Measurements from ENCODE around the gene FBXW5.

FBXW5 gene

GRCh38 chr9:136898483-136899100 is 45.9 kb downstream of the FBXW5 start:
- H3K4me1 ChIP-seq (ENCODE audit: low read length), result peaks cover 56% of the 10 kb centered on the region
- H3K27me3 ChIP-seq (ENCODE audit: low read depth, low read length), result no peaks in the 10 kb centered on the region
- H3K36me3 ChIP-seq (replicated peaks; ENCODE audit: low read depth, low read length), result peaks cover 38% of the 10 kb centered on the region
- H3K4me2 ChIP-seq (ENCODE audit: low read length), result no peak overlapping the region
- H3K9me3 ChIP-seq (ENCODE audit: insufficient read depth, low read length), result no peaks in the 10 kb centered on the region
- H3K79me2 ChIP-seq (ENCODE audit: low read length), result peaks cover 53% of the 10 kb centered on the region
- TF ChIP-seq CTCF (IDR thresholded peaks at IDR 0.05; ENCODE audit: low read depth, low read length), result no peak
- TF ChIP-seq EZH2phosphoT487 (IDR thresholded peaks at IDR 0.05; ENCODE audit: low read depth), result no peak
- peaks cover 47% of the 10 kb centered on the region for H4K20me1 ChIP-seq (ENCODE audit: insufficient read depth, low read length)
- H3K4me3 ChIP-seq (ENCODE audit: low read length), result no peak overlapping the region
- H3K9ac ChIP-seq (ENCODE audit: low read length), result no peak overlapping the region
- no peak overlapping the region for H3K27ac ChIP-seq (ENCODE audit: low read length)
- no peak overlapping the region for H2AFZ ChIP-seq (ENCODE audit: low read depth, low read length)

DNA sequence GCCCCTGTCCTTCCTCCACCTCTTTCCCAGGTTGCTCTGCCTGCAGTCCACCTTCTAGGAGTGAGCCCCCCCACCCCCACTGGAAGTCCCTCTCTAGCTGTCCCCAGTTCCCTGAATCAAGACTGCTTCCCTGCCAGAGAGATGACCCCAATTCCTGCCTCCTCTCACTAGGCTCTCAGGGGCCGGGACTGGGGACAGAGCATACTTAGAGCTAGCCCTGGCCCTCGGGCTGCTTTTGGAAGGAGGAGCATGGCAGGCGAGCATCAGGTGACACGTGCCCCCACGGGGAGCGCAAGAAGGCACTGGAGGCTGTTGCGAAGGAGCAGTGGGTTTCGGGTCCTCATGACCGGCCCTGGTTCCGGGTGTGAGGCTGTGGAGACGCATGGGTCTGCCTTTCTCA is 48.5 kb downstream of the FBXW5 start:
- Histone ChIP-seq H3K79me2 (ENCODE audit: low read length) (peaks cover 72% of the 10 kb centered on the region), H3K4me1 (ENCODE audit: low read length) (peaks cover 32% of the 10 kb centered on the region), H3K27ac (ENCODE audit: low read length) (no peak overlapping the region), H3K9ac (ENCODE audit: low read length) (no peak overlapping the region), H2AFZ (ENCODE audit: low read depth, low read length) (no peak overlapping the region), H4K20me1 (ENCODE audit: insufficient read depth, low read length) (peaks cover 61% of the 10 kb centered on the region), H3K9me3 (ENCODE audit: insufficient read depth, low read length) (no peaks in the 10 kb centered on the region), H3K4me3 (ENCODE audit: low read length) (no peak overlapping the region), H3K27me3 (ENCODE audit: low read depth, low read length) (no peaks in the 10 kb centered on the region), H3K4me2 (ENCODE audit: low read length) (no peak overlapping the region), H3K36me3 (replicated peaks; ENCODE audit: low read depth, low read length) (peaks cover 37% of the 10 kb centered on the region)
- TF ChIP-seq EZH2phosphoT487 (IDR thresholded peaks at IDR 0.05; ENCODE audit: low read depth) (no peak), CTCF (IDR thresholded peaks at IDR 0.05; ENCODE audit: low read depth, low read length) (no peak)

GRCh38 chr9:136890661-136891060 is 53.9 kb downstream of the FBXW5 start:
- no peak overlapping the region for H3K4me3 ChIP-seq (ENCODE audit: low read length)
- TF ChIP-seq EZH2phosphoT487 (IDR thresholded peaks at IDR 0.05; ENCODE audit: low read depth) (no peak), CTCF (IDR thresholded peaks at IDR 0.05; ENCODE audit: low read depth, low read length) (no peak)
- H3K36me3 ChIP-seq (replicated peaks; ENCODE audit: low read depth, low read length), result peaks cover 36% of the 10 kb centered on the region
- no peak overlapping the region for H3K4me2 ChIP-seq (ENCODE audit: low read length)
- no peaks in the 10 kb centered on the region for H3K9me3 ChIP-seq (ENCODE audit: insufficient read depth, low read length)
- H3K79me2 ChIP-seq (ENCODE audit: low read length), result peaks cover 90% of the 10 kb centered on the region
- H4K20me1 ChIP-seq (ENCODE audit: insufficient read depth, low read length), result peaks cover 56% of the 10 kb centered on the region
- H3K9ac ChIP-seq (ENCODE audit: low read length), result no peak overlapping the region
- H3K4me1 ChIP-seq (ENCODE audit: low read length), result no peaks in the 10 kb centered on the region
- no peak overlapping the region for H3K27ac ChIP-seq (ENCODE audit: low read length)
- H3K27me3 ChIP-seq (ENCODE audit: low read depth, low read length), result no peaks in the 10 kb centered on the region
- H2AFZ ChIP-seq (ENCODE audit: low read depth, low read length), result no peak overlapping the region
